Adrenal gland (tissue), 12 donors: ENCODE results near the gene TRAF2. TPM values are rescaled to one million over a fixed set of nuclear protein-coding genes. Genes with fewer than 3 reads are reported as not detected.
A peak's percentile ranks its signal among the peaks of the same experiment; 100 is the strongest.

ENCODE experiments used
- DNase-seq, 7 donors: peaks; one replicate each; pipeline ENCODE4 v3.0.0-alpha.2; 2019 to 2020
- H3K27ac ChIP-seq, 5 donors: fragments of 200-600 bp; sonication (generic) in 4 of 5; 1 replicate in 3 of 5; 2 replicates in 2 of 5; pipeline versions ENCODE4 v1.5.1 to v1.8.0; 2016 to 2020; ENCODE audit warnings: mild to moderate bottlenecking in 1 of 5
- H3K27me3 ChIP-seq: fragments of 200-600 bp; 2 replicates; pipeline ENCODE4 v1.8.0; 2021
- H3K36me3 ChIP-seq, 2 donors: fragments of 200-600 bp; replicated peaks in 1 of 2; 1 replicate in 1 of 2; 2 replicates in 1 of 2; pipeline versions ENCODE4 v1.5.1 to v1.8.0; 2018 to 2022
- H3K4me1 ChIP-seq, 2 donors: fragments of 200-600 bp; replicated peaks in 1 of 2; 1 replicate in 1 of 2; 2 replicates in 1 of 2; pipeline versions ENCODE4 v1.5.1 to v1.8.0; 2018 to 2021
- H3K4me3 ChIP-seq, 4 donors: fragments of 200-600 bp; sonication (generic) in 3 of 4; one replicate each; pipeline ENCODE4 v1.5.1; 2016 to 2018
- H3K9me3 ChIP-seq, 3 donors: fragments of 200-600 bp; sonication (generic) in 1 of 3; replicated peaks in 1 of 3; 1 replicate in 2 of 3; 2 replicates in 1 of 3; pipeline versions ENCODE4 v1.5.1 to v1.8.0; 2016 to 2021
- POLR2A ChIP-seq, 2 donors: fragments of 450-650 bp; IDR thresholded peaks; one replicate each; pipeline ENCODE4 v1.6.1; 2017; ENCODE audit warnings: antibody characterized with exemption in 2 of 2, mild to moderate bottlenecking in 2 of 2, moderate library complexity in 1 of 2
- WGBS, 4 donors: extraction: QIAGEN DNeasy Blood & Tissue Kit in 2 of 4; methylation state at CpG; one replicate each; pipeline versions ENCODE4 v1.1.5 to v1.1.7; 2013 to 2017; 5-methylcytosine and 5-hydroxymethylcytosine counted together
- intact Hi-C, 2 donors: fragments of 100-400 bp; cut with DNase I; formaldehyde crosslinking; loops; one replicate each; pipeline versions ENCODE4 v1.14.1 to v1.15.0; 2022 to 2023
- polyA plus RNA-seq, 3 donors: library from polyadenylated mRNA; stranded (reverse); fragments of 200-250 nt in 2 of 3; fragments of 350-450 nt in 1 of 3; fragmentation: Illumina TruSeq in 1 of 3; extraction: RNeasy Lipid Tissue Mini Kit (QIAGEN cat#74804) in 1 of 3; gene quantifications; one replicate each; pipeline ENCODE4 v1.2.3, GENCODE V29; 2013 to 2014
- total RNA-seq, 9 donors: library from RNA; depleted of rRNA in 4 of 9; stranded (reverse); fragments of >200 nt in 4 of 9; fragments of 120-200 nt in 1 of 9; fragmentation: NEBNext Ultra II Directional in 1 of 9; extraction: Animal tissue kit (Norgen Biotek cat#: 25700) in 1 of 9; gene quantifications; one replicate each; pipeline versions ENCODE4 v1.1.0 to v1.2.4, GENCODE V29; 2013 to 2023
- TF ChIP-seq, protein P1 (sequence below), 6 experiments: fragments of 450-650 bp in 4 of 6; fragments of 200-600 bp in 2 of 6; sonication (generic) in 1 of 6; IDR thresholded peaks; 1 replicate in 5 of 6; 2 replicates in 1 of 6; pipeline versions ENCODE4 v1.5.1 to v1.8.0; 2016 to 2021; ENCODE audit warnings: antibody characterized with exemption in 6 of 6, mild to moderate bottlenecking in 2 of 6, moderate library complexity in 1 of 6
- donor health status: healthy with polysubstance abuse.
- donor health status: Bipolar disorder and iron deficiency.
- donor health status: DM: yes; HTN: yes; CAD: no.
- donor health status: DM: no; HTN: no; CAD: no.
- donor health status: DM: no; HTN: no; CAD: no.
- donor health status: DM: yes; HTN: yes; CAD: no.

The TRAF2 gene
- total and polyA plus RNA-seq, 12 donors = 3.4 to 24.7 (median 10.6) TPM

DNA sequence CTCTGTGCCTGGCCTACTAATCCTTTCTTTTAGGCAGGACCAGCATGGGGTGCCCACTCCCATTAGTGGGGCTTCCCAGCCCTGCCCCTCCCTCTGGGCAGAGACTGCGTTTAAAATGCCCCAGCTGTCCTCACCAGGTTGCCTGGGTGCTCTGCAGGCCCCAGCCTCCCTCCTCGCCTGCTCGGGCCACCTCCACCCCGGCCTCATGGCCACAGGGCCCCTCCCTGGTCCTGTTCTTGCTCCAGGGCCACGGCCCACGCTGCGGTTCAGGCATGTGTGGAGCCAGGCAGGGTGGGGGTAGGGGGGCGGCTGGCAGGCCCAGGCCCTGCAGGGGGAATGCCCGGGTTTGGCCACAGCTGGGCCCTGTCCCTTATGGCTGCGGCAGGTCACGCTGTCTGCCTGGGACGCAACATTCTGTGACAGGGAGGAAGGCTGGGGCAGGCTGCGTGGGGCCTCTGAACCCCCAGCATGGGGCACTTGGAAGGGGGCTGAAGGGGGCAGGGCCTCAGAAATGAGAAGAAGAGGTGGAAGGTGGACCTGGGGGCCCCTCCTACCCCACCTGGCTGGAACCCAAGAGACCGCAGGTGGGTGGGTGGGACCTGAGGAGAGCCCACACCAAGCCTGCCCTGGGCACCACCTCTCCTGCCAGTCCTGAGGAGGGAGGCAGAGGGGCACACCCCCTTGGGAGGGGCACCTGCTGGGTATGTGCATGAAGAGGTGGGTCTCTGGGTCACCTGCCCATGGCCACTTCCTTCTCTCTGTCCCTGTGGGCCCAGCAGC is 65.4 kb downstream of the TRAF2 start, which contains the start of gene LCN12:
TSS of gene LCN12 (plus strand) at position 733 of the 780 bp plus-strand sequence. CDS start 55 bp downstream, outside the sequence.
- no peak for TF ChIP-seq POLR2A (IDR thresholded peaks at IDR 0.05)
- TF ChIP-seq, protein P1, sequence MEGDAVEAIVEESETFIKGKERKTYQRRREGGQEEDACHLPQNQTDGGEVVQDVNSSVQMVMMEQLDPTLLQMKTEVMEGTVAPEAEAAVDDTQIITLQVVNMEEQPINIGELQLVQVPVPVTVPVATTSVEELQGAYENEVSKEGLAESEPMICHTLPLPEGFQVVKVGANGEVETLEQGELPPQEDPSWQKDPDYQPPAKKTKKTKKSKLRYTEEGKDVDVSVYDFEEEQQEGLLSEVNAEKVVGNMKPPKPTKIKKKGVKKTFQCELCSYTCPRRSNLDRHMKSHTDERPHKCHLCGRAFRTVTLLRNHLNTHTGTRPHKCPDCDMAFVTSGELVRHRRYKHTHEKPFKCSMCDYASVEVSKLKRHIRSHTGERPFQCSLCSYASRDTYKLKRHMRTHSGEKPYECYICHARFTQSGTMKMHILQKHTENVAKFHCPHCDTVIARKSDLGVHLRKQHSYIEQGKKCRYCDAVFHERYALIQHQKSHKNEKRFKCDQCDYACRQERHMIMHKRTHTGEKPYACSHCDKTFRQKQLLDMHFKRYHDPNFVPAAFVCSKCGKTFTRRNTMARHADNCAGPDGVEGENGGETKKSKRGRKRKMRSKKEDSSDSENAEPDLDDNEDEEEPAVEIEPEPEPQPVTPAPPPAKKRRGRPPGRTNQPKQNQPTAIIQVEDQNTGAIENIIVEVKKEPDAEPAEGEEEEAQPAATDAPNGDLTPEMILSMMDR (IDR thresholded peaks at IDR 0.05) = no peak
- Histone ChIP-seq H3K4me1 (peaks cover 14 to 28% of the 10 kb centered on the region in 2 donors), H3K9me3 (no peaks in the 10 kb centered on the region), H3K27ac (peak within 1 kb of the TSS in 2 of 5 donors; percentile 91 to 93), H3K27me3 (no peaks in the 10 kb centered on the region), H3K36me3 (no peaks in the 10 kb centered on the region), H3K4me3 (no peak within 1 kb of the TSS)
- intact Hi-C loops = loop anchor here in 1 of 2 donors (5.0 kb wide), 1 partner anchor 76 kb away; the partner anchor contains the start of gene ABCA2
- DNase-seq = peak in 2 of 7 donors; percentile 42 to 66
- 40 to 86% (median 55%) methylated on average over 4 to 14 of the region's 14 CpGs for WGBS, 4 donors

DNA sequence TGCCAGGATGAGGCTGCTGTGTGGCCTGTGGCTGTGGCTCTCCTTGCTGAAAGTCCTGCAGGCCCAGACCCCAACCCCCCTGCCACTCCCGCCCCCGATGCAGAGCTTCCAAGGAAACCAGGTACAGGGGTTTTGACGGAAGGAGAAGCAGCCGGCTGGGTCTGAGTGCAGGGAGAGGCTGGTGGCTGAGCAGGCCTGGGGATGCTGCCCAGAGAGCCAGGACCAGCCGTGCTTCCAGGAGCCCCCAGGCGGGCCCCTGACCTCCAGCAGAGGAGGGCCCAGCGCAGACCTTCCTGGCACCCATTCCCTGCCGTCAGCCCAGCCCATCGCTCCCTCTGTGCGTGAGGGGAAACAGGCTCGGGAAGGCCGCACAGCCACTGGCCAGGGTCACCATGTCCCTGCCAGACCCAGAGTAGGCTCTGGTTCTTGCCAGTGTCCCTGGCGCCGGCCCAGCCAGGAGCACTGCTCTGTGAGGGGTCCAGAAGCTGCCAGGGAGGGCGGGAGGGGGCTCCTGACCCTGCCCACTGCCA is 66.1 kb downstream of the TRAF2 start:
- DNase-seq = peak in 4 of 7 donors; percentile 53 to 75 (median 68)
- Histone ChIP-seq H3K36me3 (no peaks in the 10 kb centered on the region), H3K4me3 (no peak overlapping the region), H3K27ac (peak overlapping the region in 2 of 5 donors; percentile 91 to 93), H3K27me3 (no peaks in the 10 kb centered on the region), H3K4me1 (peaks cover 14 to 28% of the 10 kb centered on the region in 2 donors), H3K9me3 (no peaks in the 10 kb centered on the region)
- intact Hi-C loops = loop anchor here in 1 of 2 donors (5.0 kb wide), 1 partner anchor 75 kb away; the partner anchor contains the start of gene ABCA2
- 27 to 57% (median 54%) methylated on average over 2 to 15 of the region's 15 CpGs for WGBS, 4 donors
- no peak for TF ChIP-seq POLR2A (IDR thresholded peaks at IDR 0.05)
- TF ChIP-seq, protein P1 (IDR thresholded peaks at IDR 0.05) = no peak

DNA sequence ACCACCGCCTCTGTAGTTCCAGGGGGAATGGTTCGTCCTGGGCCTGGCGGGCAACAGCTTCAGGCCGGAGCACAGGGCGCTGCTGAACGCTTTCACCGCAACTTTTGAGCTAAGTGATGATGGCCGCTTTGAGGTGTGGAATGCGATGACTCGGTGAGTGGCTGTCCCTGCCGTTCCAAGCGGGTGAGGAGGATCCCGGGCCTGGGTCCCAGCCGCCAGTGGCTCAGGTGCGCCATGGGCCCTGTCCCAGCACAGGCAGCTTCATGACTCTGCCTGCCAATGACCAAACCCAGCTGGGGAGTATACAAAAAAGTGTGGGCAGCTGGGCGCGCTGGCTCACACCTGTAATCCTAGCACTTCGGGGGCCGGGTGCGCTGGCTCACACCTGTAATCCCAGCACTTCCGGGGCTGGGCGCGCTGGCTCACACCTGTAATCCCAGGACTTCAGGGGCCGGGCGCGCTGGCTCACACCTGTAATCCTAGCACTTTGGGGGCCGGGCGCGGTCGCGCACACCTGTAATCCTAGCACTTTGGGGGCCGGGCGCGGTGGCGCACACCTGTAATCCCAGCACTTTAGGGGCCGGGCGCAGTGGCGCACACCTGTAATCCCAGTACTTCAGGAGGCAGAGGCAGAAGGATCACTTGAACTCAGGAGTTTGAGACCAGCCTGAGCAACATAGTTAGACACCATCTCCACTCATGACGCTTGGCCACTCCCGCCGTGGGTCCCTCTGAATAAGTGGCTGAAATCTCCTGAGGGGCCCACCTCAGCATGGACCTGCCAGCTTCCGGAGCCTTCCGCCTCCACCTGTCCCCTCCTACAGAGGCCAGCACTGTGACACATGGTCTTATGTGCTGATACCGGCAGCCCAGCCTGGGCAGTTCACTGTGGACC is 66.8 kb downstream of the TRAF2 start:
- Histone ChIP-seq H3K9me3 (no peaks in the 10 kb centered on the region), H3K27ac (peak overlapping the region in 2 of 5 donors; percentile 91 to 93), H3K4me3 (no peak overlapping the region), H3K4me1 (peaks cover 14 to 28% of the 10 kb centered on the region in 2 donors), H3K36me3 (no peaks in the 10 kb centered on the region), H3K27me3 (no peaks in the 10 kb centered on the region)
- intact Hi-C loops = loop anchor here in 1 of 2 donors (5.0 kb wide), 1 partner anchor 74 kb away; the partner anchor contains the start of gene ABCA2
- no peak for DNase-seq
- 88 to 96% (median 90%) methylated on average over 6 to 44 of the region's 44 CpGs for WGBS, 4 donors
- TF ChIP-seq, protein P1 (IDR thresholded peaks at IDR 0.05) = no peak
- TF ChIP-seq POLR2A (IDR thresholded peaks at IDR 0.05) = no peak
